CD14-positive monocyte (primary cell): ENCODE measurements around the gene VEPH1. TPM values are rescaled to one million over a fixed set of nuclear protein-coding genes. Genes with fewer than 3 reads are reported as not detected.

Experiments used
- DNase-seq, 3 donors: peaks; one replicate each; pipeline ENCODE4 v3.0.0-alpha.2; 2011 to 2022
- H2AFZ ChIP-seq: 2 replicates; pipeline ENCODE4 v1.6.0; 2012; ENCODE audit warnings: mild to moderate bottlenecking, low read depth, low read length, inconsistent platforms; ENCODE audit not compliant: insufficient read depth, poor library complexity, severe bottlenecking
- H3K27ac ChIP-seq, 2 donors: 1 replicate in 1 of 2; 2 replicates in 1 of 2; pipeline ENCODE4 v1.5.1; 2012 to 2013; ENCODE audit warnings: low read length in 2 of 2, control low read depth in 1 of 2, inconsistent platforms in 1 of 2, low read depth in 1 of 2, mild to moderate bottlenecking in 1 of 2
- H3K27me3 ChIP-seq, 2 donors: one replicate each; pipeline versions ENCODE4 v1.6.0 to v1.6.1; 2011 to 2013; ENCODE audit warnings: low read length in 2 of 2; ENCODE audit not compliant: control insufficient read depth in 2 of 2, insufficient read depth in 2 of 2
- H3K36me3 ChIP-seq, 2 donors: replicated peaks in 1 of 2; 1 replicate in 1 of 2; 2 replicates in 1 of 2; pipeline versions ENCODE4 v1.5.1 to v1.6.1; 2012 to 2013; ENCODE audit warnings: low read length in 2 of 2, control low read depth in 1 of 2, inconsistent platforms in 1 of 2, mild to moderate bottlenecking in 1 of 2; ENCODE audit not compliant: insufficient read depth in 2 of 2, control insufficient read depth in 1 of 2
- H3K4me1 ChIP-seq, 2 donors: 1 replicate in 1 of 2; 2 replicates in 1 of 2; pipeline versions ENCODE4 v1.5.1 to v1.6.1; 2012 to 2013; ENCODE audit warnings: low read length in 2 of 2, control low read depth in 1 of 2, inconsistent platforms in 1 of 2, mild to moderate bottlenecking in 1 of 2, moderate library complexity in 1 of 2; ENCODE audit not compliant: insufficient read depth in 2 of 2, control insufficient read depth in 1 of 2
- H3K4me2 ChIP-seq: replicated peaks from 2 replicates; pipeline ENCODE3; 2012; ENCODE audit warnings: low read length, moderate library complexity, mild to moderate bottlenecking; ENCODE audit not compliant: poor library complexity, severe bottlenecking; ENCODE audit errors: extremely low read depth
- H3K4me3 ChIP-seq, 3 experiments: fragments of 200-600 bp in 1 of 3; sonication (generic) in 1 of 3; replicated peaks in 1 of 3; 1 replicate in 2 of 3; 2 replicates in 1 of 3; pipeline ENCODE4 v1.5.1; 2011 to 2013; ENCODE audit warnings: low read length in 3 of 3, mild to moderate bottlenecking in 3 of 3, control low read depth in 2 of 3, low read depth in 2 of 3, inconsistent platforms in 1 of 3, moderate library complexity in 1 of 3
- H3K79me2 ChIP-seq: 2 replicates; pipeline ENCODE4 v1.6.0; 2012; ENCODE audit warnings: mild to moderate bottlenecking, control low read depth, inconsistent platforms, low read length, moderate library complexity; ENCODE audit not compliant: insufficient read depth
- H3K9ac ChIP-seq: 2 replicates; pipeline ENCODE4 v1.6.0; 2017; ENCODE audit warnings: low read length, mild to moderate bottlenecking; ENCODE audit not compliant: insufficient read depth, poor library complexity, severe bottlenecking
- H3K9me3 ChIP-seq, 2 donors: replicated peaks in 1 of 2; 1 replicate in 1 of 2; 2 replicates in 1 of 2; pipeline versions ENCODE4 v1.5.1 to v1.6.1; 2012 to 2013; ENCODE audit warnings: low read length in 2 of 2, control low read depth in 1 of 2; ENCODE audit not compliant: control insufficient read depth in 1 of 2, insufficient read depth in 1 of 2
- H4K20me1 ChIP-seq: 2 replicates; pipeline ENCODE4 v1.6.0; 2012; ENCODE audit warnings: mild to moderate bottlenecking, low read length, control low read depth, moderate library complexity; ENCODE audit not compliant: insufficient read depth
- H3K27ac Mint-ChIP-seq, 7 donors: one replicate each; pipeline ENCODE4 v1.8.0; 2020; ENCODE audit warnings: mild to moderate bottlenecking in 7 of 7, mixed read lengths in 7 of 7, moderate library complexity in 6 of 7, inconsistent platforms in 2 of 7
- H3K27me3 Mint-ChIP-seq, 3 donors: one replicate each; pipeline ENCODE4 v1.8.0; 2021 to 2022; ENCODE audit warnings: low read depth in 3 of 3, mild to moderate bottlenecking in 3 of 3, mixed read lengths in 3 of 3, moderate library complexity in 3 of 3, inconsistent platforms in 1 of 3
- H3K36me3 Mint-ChIP-seq, 2 donors: one replicate each; pipeline ENCODE4 v1.8.0; 2020; ENCODE audit warnings: mixed read lengths in 2 of 2, inconsistent platforms in 1 of 2, mild to moderate bottlenecking in 1 of 2
- H3K4me1 Mint-ChIP-seq: one replicate; pipeline ENCODE4 v1.8.0; 2020; ENCODE audit warnings: mild to moderate bottlenecking, mixed read lengths
- H3K4me3 Mint-ChIP-seq, 2 donors: one replicate each; pipeline ENCODE4 v1.8.0; 2020; ENCODE audit warnings: mild to moderate bottlenecking in 2 of 2, mixed read lengths in 2 of 2, moderate library complexity in 1 of 2
- H3K9me3 Mint-ChIP-seq, 7 donors: one replicate each; pipeline ENCODE4 v1.8.0; 2020 to 2022; ENCODE audit warnings: mixed read lengths in 7 of 7, mild to moderate bottlenecking in 6 of 7, moderate library complexity in 6 of 7, inconsistent platforms in 2 of 7
- WGBS: methylation state at CpG from one replicate; pipeline ENCODE4 v1.1.5; 2013; ENCODE audit warnings: missing lambda C conversion rate; ENCODE audit not compliant: insufficient coverage; 5-methylcytosine and 5-hydroxymethylcytosine counted together
- intact Hi-C, 2 donors: fragments of 100-400 bp; cut with micrococcal nuclease; formaldehyde crosslinking; loops; one replicate each; pipeline versions ENCODE4 v1.15.0 to v1.15.1; 2023
- polyA plus RNA-seq, 3 donors: library from polyadenylated mRNA; depleted of rRNA in 1 of 3; unstranded in 2 of 3; stranded (reverse) in 1 of 3; fragments of 300-500 nt in 2 of 3; fragments of >200 nt in 1 of 3; fragmentation: Illumina TruSeq in 2 of 3; gene quantifications; 1 replicate in 2 of 3; 2 replicates in 1 of 3; pipeline ENCODE4 v1.2.3, GENCODE V29; 2012 to 2021
- TF ChIP-seq, protein P1 (sequence below): fragments of 200-600 bp; IDR thresholded peaks from one replicate; pipeline ENCODE4 v1.8.0; 2022; ENCODE audit warnings: antibody characterized with exemption, mild to moderate bottlenecking

The VEPH1 gene
- polyA plus RNA-seq, 3 donors, result 0.44 TPM; not detected in 2

DNA sequence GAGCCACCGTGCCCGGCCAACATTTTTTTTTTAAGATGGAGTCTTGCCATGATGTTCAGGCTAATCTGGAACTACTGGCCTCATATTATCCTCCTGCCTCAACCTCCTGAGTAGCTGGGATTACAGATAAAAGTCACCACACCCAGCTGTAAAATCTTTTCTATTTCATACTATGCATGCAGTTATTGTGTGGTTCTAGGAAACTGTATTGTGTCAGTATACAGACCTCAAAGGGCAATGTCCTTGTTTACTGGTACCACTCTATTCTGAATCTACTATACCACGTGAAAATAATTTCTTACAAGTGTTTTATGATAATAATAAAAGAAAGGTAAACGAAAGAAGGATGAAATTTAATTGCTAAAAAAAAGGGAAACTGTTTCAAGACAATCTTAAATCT is 190.0 kb downstream of the VEPH1 start:
- no peaks in the 10 kb centered on the region for H3K4me1 Mint-ChIP-seq
- intact Hi-C loops, result no loop called here

DNA sequence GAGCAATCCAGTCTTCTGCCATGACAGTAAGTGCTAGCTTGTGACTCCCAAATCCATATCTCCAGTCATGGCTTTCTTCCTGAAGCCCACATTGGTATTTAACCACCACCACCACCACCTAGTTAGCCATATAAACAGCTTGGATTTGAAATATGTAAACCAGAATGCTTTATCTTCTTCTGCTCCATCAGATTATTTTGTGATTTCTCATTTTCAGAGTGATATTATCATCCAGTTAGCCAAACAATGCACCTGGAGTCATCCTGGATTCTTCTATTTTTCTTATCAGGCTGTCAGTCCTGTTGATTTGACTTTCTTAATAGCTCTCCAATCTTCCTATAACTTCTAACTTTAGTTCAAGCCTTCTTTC is 190.9 kb downstream of the VEPH1 start:
- no peak overlapping the region for H3K4me3 Mint-ChIP-seq
- Histone ChIP-seq H3K27ac (no peak overlapping the region), H2AFZ (no peak overlapping the region), H3K36me3 (no peaks in the 10 kb centered on the region), H3K4me1 (no peaks in the 10 kb centered on the region), H3K9ac (no peak overlapping the region), H3K4me2 (no peak overlapping the region), H4K20me1 (no peaks in the 10 kb centered on the region), H3K27me3 (no peaks in the 10 kb centered on the region), H3K79me2 (no peaks in the 10 kb centered on the region), H3K9me3 (no peaks in the 10 kb centered on the region), H3K4me3 (no peak overlapping the region)
- H3K27me3 Mint-ChIP-seq, result no peaks in the 10 kb centered on the region
- intact Hi-C loops, result no loop called here
- TF ChIP-seq, protein P1, sequence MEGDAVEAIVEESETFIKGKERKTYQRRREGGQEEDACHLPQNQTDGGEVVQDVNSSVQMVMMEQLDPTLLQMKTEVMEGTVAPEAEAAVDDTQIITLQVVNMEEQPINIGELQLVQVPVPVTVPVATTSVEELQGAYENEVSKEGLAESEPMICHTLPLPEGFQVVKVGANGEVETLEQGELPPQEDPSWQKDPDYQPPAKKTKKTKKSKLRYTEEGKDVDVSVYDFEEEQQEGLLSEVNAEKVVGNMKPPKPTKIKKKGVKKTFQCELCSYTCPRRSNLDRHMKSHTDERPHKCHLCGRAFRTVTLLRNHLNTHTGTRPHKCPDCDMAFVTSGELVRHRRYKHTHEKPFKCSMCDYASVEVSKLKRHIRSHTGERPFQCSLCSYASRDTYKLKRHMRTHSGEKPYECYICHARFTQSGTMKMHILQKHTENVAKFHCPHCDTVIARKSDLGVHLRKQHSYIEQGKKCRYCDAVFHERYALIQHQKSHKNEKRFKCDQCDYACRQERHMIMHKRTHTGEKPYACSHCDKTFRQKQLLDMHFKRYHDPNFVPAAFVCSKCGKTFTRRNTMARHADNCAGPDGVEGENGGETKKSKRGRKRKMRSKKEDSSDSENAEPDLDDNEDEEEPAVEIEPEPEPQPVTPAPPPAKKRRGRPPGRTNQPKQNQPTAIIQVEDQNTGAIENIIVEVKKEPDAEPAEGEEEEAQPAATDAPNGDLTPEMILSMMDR, result no peak
- no peaks in the 10 kb centered on the region for H3K4me1 Mint-ChIP-seq
- H3K9me3 Mint-ChIP-seq, result peaks cover 0 to 3% (median 0%) of the 10 kb centered on the region in 7 donors
- H3K36me3 Mint-ChIP-seq, result no peaks in the 10 kb centered on the region
- no peak for DNase-seq
- H3K27ac Mint-ChIP-seq, result no peak overlapping the region

More for the DNA sequence above, 190.0 kb downstream of the VEPH1 start:
- H3K79me2 ChIP-seq, result no peaks in the 10 kb centered on the region
- no peak overlapping the region for H3K4me2 ChIP-seq
- DNase-seq, result no peak
- Mint-ChIP-seq H3K27ac (no peak overlapping the region), H3K27me3 (no peaks in the 10 kb centered on the region), H3K9me3 (peaks cover 0 to 3% (median 0%) of the 10 kb centered on the region in 7 donors), H3K4me3 (no peak overlapping the region), H3K36me3 (no peaks in the 10 kb centered on the region)
- no peaks in the 10 kb centered on the region for H3K9me3 ChIP-seq
- no peak overlapping the region for H3K9ac ChIP-seq
- no peaks in the 10 kb centered on the region for H3K27me3 ChIP-seq
- no peaks in the 10 kb centered on the region for H4K20me1 ChIP-seq
- H3K36me3 ChIP-seq, result no peaks in the 10 kb centered on the region
- TF ChIP-seq, protein P1, result no peak
- no peak overlapping the region for H3K27ac ChIP-seq
- H2AFZ ChIP-seq, result no peak overlapping the region
- WGBS, result 100% methylated on average over 1 of the region's 4 CpGs
- no peak overlapping the region for H3K4me3 ChIP-seq
- H3K4me1 ChIP-seq, result no peaks in the 10 kb centered on the region
